Progenitor cell of endocrine pancreas (in vitro differentiated cells): Measurements from ENCODE around the gene SLC2A10. TPM values are rescaled to one million over a fixed set of nuclear protein-coding genes. Genes with fewer than 3 reads are reported as not detected.
A peak's percentile ranks its signal among the peaks of the same experiment; 100 is the strongest.

Source experiments
- DNase-seq: peaks from one replicate; pipeline ENCODE4 v3.0.0; 2021; ENCODE audit warnings: low spot score; ENCODE audit not compliant: unreplicated experiment
- H3K27ac Mint-ChIP-seq: 2 replicates; pipeline ENCODE4 v1.8.0; 2021; ENCODE audit warnings: mild to moderate bottlenecking, moderate library complexity, mixed read lengths
- H3K27me3 Mint-ChIP-seq: 2 replicates; pipeline ENCODE4 v1.8.0; 2021; ENCODE audit warnings: mixed read lengths
- H3K36me3 Mint-ChIP-seq: 2 replicates; pipeline ENCODE4 v1.8.0; 2022; ENCODE audit warnings: mixed read lengths; ENCODE audit not compliant: insufficient read depth
- H3K4me1 Mint-ChIP-seq: 2 replicates; pipeline ENCODE4 v1.8.0; 2021; ENCODE audit warnings: low read depth, mixed read lengths
- H3K4me3 Mint-ChIP-seq: 2 replicates; pipeline ENCODE4 v1.8.0; 2021; ENCODE audit warnings: low read depth, mild to moderate bottlenecking, moderate library complexity, mixed read lengths
- H3K9me3 Mint-ChIP-seq: 2 replicates; pipeline ENCODE4 v1.8.0; 2021; ENCODE audit warnings: low read depth, mixed read lengths
- total RNA-seq: library from RNA; stranded (reverse); gene quantifications from 2 replicates; pipeline ENCODE4 v1.2.1, GENCODE V29; 2021
- TF ChIP-seq, protein P1 (sequence below): fragments of 200-600 bp; sonication (generic); IDR thresholded peaks from one replicate; pipeline ENCODE4 v1.5.0; 2021; ENCODE audit warnings: antibody characterized with exemption, mild to moderate bottlenecking; ENCODE audit not compliant: unreplicated experiment

SLC2A10 gene
- total RNA-seq, 1 donor from 2014 or later: 16.6 TPM

DNA sequence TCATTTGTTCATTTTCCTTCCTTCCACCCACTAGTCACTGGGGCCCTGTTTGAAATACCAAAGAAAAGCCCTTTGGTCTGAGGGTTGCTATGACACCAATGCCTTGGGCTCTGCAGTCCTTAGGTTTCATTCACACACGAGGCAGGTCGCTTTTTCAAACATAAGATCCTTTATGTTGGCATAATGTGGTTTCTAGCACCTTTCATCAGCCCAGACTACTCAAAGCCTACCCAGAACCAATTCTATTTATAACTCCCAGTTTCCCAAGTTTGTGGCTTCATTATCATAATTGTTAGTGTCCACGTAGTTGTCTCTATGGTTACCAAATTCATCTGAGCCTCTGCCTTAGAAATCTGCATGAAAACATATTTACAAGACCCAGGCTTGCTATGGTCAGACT, 13.6 kb upstream of the SLC2A10 start:
- Mint-ChIP-seq H3K27me3 (peaks cover 10% of the 10 kb centered on the region), H3K36me3 (no peaks in the 10 kb centered on the region), H3K4me3 (no peak overlapping the region), H3K9me3 (peaks cover 8% of the 10 kb centered on the region), H3K27ac (no peak overlapping the region), H3K4me1 (peaks cover 2% of the 10 kb centered on the region)
- TF ChIP-seq, protein P1, sequence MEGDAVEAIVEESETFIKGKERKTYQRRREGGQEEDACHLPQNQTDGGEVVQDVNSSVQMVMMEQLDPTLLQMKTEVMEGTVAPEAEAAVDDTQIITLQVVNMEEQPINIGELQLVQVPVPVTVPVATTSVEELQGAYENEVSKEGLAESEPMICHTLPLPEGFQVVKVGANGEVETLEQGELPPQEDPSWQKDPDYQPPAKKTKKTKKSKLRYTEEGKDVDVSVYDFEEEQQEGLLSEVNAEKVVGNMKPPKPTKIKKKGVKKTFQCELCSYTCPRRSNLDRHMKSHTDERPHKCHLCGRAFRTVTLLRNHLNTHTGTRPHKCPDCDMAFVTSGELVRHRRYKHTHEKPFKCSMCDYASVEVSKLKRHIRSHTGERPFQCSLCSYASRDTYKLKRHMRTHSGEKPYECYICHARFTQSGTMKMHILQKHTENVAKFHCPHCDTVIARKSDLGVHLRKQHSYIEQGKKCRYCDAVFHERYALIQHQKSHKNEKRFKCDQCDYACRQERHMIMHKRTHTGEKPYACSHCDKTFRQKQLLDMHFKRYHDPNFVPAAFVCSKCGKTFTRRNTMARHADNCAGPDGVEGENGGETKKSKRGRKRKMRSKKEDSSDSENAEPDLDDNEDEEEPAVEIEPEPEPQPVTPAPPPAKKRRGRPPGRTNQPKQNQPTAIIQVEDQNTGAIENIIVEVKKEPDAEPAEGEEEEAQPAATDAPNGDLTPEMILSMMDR: no peak
- no peak for DNase-seq

- TF ChIP-seq, protein P1: no peak
- Mint-ChIP-seq H3K4me3 (no peak overlapping the region), H3K36me3 (no peaks in the 10 kb centered on the region), H3K27ac (no peak overlapping the region), H3K9me3 (peaks cover 8% of the 10 kb centered on the region), H3K4me1 (peaks cover 2% of the 10 kb centered on the region), H3K27me3 (peaks cover 10% of the 10 kb centered on the region)
- no peak for DNase-seq
Measured at GRCh38 chr20:46696791-46697279, 12.6 kb upstream of the SLC2A10 start.

DNA sequence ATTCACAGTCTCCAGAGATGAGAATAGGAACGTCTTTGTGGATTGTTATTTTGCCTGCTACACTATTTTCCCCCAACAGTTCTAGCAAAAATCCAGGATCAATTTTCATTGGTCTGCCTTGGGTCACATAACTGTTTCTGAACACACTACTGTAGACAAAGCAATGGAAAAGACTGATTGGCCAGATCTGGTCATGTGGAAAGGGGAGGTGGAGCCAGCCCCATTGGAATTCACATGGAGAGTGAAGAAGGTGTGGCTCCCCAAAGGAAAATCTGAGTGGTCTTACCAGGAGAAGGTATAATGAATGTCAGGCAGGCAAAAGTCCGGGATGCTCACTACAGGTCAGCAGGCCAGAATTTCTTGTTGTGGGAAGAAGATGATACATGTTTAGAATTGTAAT, 10.7 kb upstream of the SLC2A10 start:
- TF ChIP-seq, protein P1: no peak
- H3K9me3 Mint-ChIP-seq: peaks cover 8% of the 10 kb centered on the region
- no peak overlapping the region for H3K27ac Mint-ChIP-seq
- peaks cover 10% of the 10 kb centered on the region for H3K27me3 Mint-ChIP-seq
- DNase-seq: no peak
- peaks cover 2% of the 10 kb centered on the region for H3K4me1 Mint-ChIP-seq
- H3K36me3 Mint-ChIP-seq: no peaks in the 10 kb centered on the region
- no peak overlapping the region for H3K4me3 Mint-ChIP-seq

GRCh38 chr20:46699651-46700359, 9.6 kb upstream of the SLC2A10 start:
- Mint-ChIP-seq H3K36me3 (no peaks in the 10 kb centered on the region), H3K4me1 (peaks cover 2% of the 10 kb centered on the region)
- DNase-seq: no peak

GRCh38 chr20:46700481-46700880, 9.0 kb upstream of the SLC2A10 start:
- Mint-ChIP-seq H3K4me3 (no peak overlapping the region), H3K27ac (no peak overlapping the region), H3K4me1 (peaks cover 2% of the 10 kb centered on the region), H3K27me3 (peaks cover 10% of the 10 kb centered on the region), H3K9me3 (peaks cover 8% of the 10 kb centered on the region), H3K36me3 (no peaks in the 10 kb centered on the region)
- no peak for DNase-seq
- TF ChIP-seq, protein P1: no peak

More at GRCh38 chr20:46699651-46700359, 9.6 kb upstream of the SLC2A10 start:
- no peak overlapping the region for H3K27ac Mint-ChIP-seq
- peaks cover 8% of the 10 kb centered on the region for H3K9me3 Mint-ChIP-seq
- TF ChIP-seq, protein P1: peak; percentile 64
- H3K27me3 Mint-ChIP-seq: peaks cover 10% of the 10 kb centered on the region
- H3K4me3 Mint-ChIP-seq: no peak overlapping the region
